ENCODE results near the gene LYSMD2. TPM values are rescaled to one million over a fixed set of nuclear protein-coding genes. Genes with fewer than 3 reads are reported as not detected.

The LYSMD2 gene
- total and polyA plus RNA-seq, 2 experiments from 2014 or later, result 5.4 to 5.9 TPM

DNA sequence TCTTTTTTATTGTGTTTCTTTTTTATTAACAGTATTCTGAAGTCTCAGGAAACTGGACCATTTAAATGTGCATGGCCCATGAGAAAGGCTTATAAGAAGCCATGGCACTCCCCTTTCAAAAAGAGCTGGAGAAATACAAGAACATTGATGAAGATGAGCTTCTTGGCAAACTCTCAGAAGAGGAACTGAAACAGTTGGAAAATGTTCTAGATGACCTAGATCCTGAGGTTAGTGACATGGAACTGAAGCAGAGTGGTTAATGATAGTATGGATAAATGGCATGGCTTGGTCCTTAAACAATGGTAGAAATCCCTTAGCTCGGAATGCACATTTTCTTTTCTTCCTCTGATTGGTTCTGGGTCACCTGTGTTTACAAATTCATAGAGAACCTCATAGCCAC lies 28.9 kb upstream of the LYSMD2 start:
- no peak for DNase-seq (ENCODE audit: low spot score)
- H3K9me3 Mint-ChIP-seq, result no peaks in the 10 kb centered on the region
- ATAC-seq, result no peak
- no peaks in the 10 kb centered on the region for H3K36me3 ChIP-seq (ENCODE audit: insufficient read depth)
- no peaks in the 10 kb centered on the region for H3K27me3 Mint-ChIP-seq (ENCODE audit: insufficient read depth, low read depth, poor library complexity)
- no peaks in the 10 kb centered on the region for H3F3A ChIP-seq (replicated peaks; ENCODE audit: low read depth)
- H3K79me2 ChIP-seq (replicated peaks; ENCODE audit: insufficient read depth), result no peaks in the 10 kb centered on the region
- no peak overlapping the region for H3K4me3 ChIP-seq
- TF ChIP-seq, protein P1, sequence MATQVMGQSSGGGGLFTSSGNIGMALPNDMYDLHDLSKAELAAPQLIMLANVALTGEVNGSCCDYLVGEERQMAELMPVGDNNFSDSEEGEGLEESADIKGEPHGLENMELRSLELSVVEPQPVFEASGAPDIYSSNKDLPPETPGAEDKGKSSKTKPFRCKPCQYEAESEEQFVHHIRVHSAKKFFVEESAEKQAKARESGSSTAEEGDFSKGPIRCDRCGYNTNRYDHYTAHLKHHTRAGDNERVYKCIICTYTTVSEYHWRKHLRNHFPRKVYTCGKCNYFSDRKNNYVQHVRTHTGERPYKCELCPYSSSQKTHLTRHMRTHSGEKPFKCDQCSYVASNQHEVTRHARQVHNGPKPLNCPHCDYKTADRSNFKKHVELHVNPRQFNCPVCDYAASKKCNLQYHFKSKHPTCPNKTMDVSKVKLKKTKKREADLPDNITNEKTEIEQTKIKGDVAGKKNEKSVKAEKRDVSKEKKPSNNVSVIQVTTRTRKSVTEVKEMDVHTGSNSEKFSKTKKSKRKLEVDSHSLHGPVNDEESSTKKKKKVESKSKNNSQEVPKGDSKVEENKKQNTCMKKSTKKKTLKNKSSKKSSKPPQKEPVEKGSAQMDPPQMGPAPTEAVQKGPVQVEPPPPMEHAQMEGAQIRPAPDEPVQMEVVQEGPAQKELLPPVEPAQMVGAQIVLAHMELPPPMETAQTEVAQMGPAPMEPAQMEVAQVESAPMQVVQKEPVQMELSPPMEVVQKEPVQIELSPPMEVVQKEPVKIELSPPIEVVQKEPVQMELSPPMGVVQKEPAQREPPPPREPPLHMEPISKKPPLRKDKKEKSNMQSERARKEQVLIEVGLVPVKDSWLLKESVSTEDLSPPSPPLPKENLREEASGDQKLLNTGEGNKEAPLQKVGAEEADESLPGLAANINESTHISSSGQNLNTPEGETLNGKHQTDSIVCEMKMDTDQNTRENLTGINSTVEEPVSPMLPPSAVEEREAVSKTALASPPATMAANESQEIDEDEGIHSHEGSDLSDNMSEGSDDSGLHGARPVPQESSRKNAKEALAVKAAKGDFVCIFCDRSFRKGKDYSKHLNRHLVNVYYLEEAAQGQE (IDR thresholded peaks at IDR 0.05; ENCODE audit: unreplicated experiment), result no peak
- TF ChIP-seq, protein P2, sequence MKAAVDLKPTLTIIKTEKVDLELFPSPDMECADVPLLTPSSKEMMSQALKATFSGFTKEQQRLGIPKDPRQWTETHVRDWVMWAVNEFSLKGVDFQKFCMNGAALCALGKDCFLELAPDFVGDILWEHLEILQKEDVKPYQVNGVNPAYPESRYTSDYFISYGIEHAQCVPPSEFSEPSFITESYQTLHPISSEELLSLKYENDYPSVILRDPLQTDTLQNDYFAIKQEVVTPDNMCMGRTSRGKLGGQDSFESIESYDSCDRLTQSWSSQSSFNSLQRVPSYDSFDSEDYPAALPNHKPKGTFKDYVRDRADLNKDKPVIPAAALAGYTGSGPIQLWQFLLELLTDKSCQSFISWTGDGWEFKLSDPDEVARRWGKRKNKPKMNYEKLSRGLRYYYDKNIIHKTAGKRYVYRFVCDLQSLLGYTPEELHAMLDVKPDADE (IDR thresholded peaks at IDR 0.05), result no peak
- TF ChIP-seq STAT1 (IDR thresholded peaks at IDR 0.05; ENCODE audit: unreplicated experiment) (no peak), EZH2phosphoT487 (IDR thresholded peaks at IDR 0.05; ENCODE audit: unreplicated experiment) (no peak), EZH2 (IDR thresholded peaks at IDR 0.05; ENCODE audit: low read depth, unreplicated experiment) (no peak), NANOG (IDR thresholded peaks at IDR 0.05; ENCODE audit: borderline replicate concordance) (no peak), ZNF331 (CRISPR knock-in tag; IDR thresholded peaks at IDR 0.05; ENCODE audit: low read depth) (no peak), CREB1 (CRISPR knock-in tag; IDR thresholded peaks at IDR 0.05; ENCODE audit: low read depth) (no peak), JUNB (IDR thresholded peaks at IDR 0.05; ENCODE audit: unreplicated experiment) (no peak)
- TF ChIP-seq, protein P3, sequence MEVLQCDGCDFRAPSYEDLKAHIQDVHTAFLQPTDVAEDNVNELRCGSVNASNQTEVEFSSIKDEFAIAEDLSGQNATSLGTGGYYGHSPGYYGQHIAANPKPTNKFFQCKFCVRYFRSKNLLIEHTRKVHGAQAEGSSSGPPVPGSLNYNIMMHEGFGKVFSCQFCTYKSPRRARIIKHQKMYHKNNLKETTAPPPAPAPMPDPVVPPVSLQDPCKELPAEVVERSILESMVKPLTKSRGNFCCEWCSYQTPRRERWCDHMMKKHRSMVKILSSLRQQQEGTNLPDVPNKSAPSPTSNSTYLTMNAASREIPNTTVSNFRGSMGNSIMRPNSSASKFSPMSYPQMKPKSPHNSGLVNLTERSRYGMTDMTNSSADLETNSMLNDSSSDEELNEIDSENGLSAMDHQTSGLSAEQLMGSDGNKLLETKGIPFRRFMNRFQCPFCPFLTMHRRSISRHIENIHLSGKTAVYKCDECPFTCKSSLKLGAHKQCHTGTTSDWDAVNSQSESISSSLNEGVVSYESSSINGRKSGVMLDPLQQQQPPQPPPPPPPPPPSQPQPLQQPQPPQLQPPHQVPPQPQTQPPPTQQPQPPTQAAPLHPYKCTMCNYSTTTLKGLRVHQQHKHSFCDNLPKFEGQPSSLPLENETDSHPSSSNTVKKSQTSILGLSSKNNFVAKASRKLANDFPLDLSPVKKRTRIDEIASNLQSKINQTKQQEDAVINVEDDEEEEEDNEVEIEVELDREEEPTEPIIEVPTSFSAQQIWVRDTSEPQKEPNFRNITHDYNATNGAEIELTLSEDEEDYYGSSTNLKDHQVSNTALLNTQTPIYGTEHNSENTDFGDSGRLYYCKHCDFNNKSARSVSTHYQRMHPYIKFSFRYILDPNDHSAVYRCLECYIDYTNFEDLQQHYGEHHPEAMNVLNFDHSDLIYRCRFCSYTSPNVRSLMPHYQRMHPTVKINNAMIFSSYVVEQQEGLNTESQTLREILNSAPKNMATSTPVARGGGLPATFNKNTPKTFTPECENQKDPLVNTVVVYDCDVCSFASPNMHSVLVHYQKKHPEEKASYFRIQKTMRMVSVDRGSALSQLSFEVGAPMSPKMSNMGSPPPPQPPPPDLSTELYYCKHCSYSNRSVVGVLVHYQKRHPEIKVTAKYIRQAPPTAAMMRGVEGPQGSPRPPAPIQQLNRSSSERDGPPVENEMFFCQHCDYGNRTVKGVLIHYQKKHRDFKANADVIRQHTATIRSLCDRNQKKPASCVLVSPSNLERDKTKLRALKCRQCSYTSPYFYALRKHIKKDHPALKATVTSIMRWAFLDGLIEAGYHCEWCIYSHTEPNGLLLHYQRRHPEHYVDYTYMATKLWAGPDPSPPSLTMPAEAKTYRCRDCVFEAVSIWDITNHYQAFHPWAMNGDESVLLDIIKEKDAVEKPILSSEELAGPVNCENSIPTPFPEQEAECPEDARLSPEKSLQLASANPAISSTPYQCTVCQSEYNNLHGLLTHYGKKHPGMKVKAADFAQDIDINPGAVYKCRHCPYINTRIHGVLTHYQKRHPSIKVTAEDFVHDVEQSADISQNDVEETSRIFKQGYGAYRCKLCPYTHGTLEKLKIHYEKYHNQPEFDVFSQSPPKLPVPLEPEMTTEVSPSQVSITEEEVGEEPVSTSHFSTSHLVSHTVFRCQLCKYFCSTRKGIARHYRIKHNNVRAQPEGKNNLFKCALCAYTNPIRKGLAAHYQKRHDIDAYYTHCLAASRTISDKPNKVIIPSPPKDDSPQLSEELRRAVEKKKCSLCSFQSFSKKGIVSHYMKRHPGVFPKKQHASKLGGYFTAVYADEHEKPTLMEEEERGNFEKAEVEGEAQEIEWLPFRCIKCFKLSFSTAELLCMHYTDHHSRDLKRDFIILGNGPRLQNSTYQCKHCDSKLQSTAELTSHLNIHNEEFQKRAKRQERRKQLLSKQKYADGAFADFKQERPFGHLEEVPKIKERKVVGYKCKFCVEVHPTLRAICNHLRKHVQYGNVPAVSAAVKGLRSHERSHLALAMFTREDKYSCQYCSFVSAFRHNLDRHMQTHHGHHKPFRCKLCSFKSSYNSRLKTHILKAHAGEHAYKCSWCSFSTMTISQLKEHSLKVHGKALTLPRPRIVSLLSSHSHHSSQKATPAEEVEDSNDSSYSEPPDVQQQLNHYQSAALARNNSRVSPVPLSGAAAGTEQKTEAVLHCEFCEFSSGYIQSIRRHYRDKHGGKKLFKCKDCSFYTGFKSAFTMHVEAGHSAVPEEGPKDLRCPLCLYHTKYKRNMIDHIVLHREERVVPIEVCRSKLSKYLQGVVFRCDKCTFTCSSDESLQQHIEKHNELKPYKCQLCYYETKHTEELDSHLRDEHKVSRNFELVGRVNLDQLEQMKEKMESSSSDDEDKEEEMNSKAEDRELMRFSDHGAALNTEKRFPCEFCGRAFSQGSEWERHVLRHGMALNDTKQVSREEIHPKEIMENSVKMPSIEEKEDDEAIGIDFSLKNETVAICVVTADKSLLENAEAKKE (CRISPR knock-in tag; IDR thresholded peaks at IDR 0.05), result no peak
- TF ChIP-seq, protein P4, sequence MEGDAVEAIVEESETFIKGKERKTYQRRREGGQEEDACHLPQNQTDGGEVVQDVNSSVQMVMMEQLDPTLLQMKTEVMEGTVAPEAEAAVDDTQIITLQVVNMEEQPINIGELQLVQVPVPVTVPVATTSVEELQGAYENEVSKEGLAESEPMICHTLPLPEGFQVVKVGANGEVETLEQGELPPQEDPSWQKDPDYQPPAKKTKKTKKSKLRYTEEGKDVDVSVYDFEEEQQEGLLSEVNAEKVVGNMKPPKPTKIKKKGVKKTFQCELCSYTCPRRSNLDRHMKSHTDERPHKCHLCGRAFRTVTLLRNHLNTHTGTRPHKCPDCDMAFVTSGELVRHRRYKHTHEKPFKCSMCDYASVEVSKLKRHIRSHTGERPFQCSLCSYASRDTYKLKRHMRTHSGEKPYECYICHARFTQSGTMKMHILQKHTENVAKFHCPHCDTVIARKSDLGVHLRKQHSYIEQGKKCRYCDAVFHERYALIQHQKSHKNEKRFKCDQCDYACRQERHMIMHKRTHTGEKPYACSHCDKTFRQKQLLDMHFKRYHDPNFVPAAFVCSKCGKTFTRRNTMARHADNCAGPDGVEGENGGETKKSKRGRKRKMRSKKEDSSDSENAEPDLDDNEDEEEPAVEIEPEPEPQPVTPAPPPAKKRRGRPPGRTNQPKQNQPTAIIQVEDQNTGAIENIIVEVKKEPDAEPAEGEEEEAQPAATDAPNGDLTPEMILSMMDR (conservative IDR thresholded peaks at IDR 0.05; ENCODE audit: low read depth in 2 of 2), result no peak
- no peaks in the 10 kb centered on the region for H3K27me3 ChIP-seq (ENCODE audit: insufficient read depth)
- no peak overlapping the region for H3K4me3 Mint-ChIP-seq
- no peaks in the 10 kb centered on the region for H3K9me2 ChIP-seq (ENCODE audit: insufficient read depth)
- H3K27ac Mint-ChIP-seq, result no peak overlapping the region
- H3K4me1 ChIP-seq (ENCODE audit: insufficient read depth), result peaks cover 8% of the 10 kb centered on the region
- H4K20me1 ChIP-seq (replicated peaks; ENCODE audit: insufficient read depth), result no peaks in the 10 kb centered on the region
- H3K36me3 Mint-ChIP-seq (ENCODE audit: low read depth), result no peaks in the 10 kb centered on the region; the same call in 1 of the 3 replicates
- no peak overlapping the region for H3K27ac ChIP-seq (ENCODE audit: low read depth)
- no peak overlapping the region for H2AFZ ChIP-seq
- no peak overlapping the region for H3K4me2 ChIP-seq
- H3K4me1 Mint-ChIP-seq, result peaks cover 11% of the 10 kb centered on the region; the same call in 2 of the 3 replicates
